ENCODE measurements around the gene OR10A3. TPM values are rescaled to one million over a fixed set of nuclear protein-coding genes. Genes with fewer than 3 reads are reported as not detected.

OR10A3 gene
- total RNA-seq, result not detected in 2 replicates

GRCh38 chr11:7941608-7942007, at the start of gene OR10A3:
OR10A3 (minus strand) TSS chr11:7941708; CDS start chr11:7939520, 2,188 bp downstream.

GRCh38 chr11:7986768-7987559, 45.5 kb upstream of the OR10A3 start, which contains the start of gene EIF3F:
EIF3F (plus strand) TSS chr11:7987337; CDS start chr11:7987353, 16 bp downstream.

GRCh38 chr11:7965386-7965785, 23.9 kb upstream of the OR10A3 start, which contains the start of gene NLRP10:
NLRP10 (minus strand) TSS chr11:7965447; CDS start chr11:7963495, 1,952 bp downstream.

GRCh38 chr11:7931168-7931567, 10.3 kb downstream of the OR10A3 start, which contains the start of gene OR10A6:
OR10A6 (minus strand) TSS chr11:7931268; CDS start chr11:7928662, 2,606 bp downstream.

Other genes with a start within 250 kb of the OR10A3 start
- not detected in 2 replicates for gene OVCH2, start 235.2 kb downstream of the OR10A3 start, total RNA-seq
- not detected in 2 replicates for gene OR5P2, start 144.8 kb downstream of the OR10A3 start, total RNA-seq
- gene OR5P3, start 110.9 kb downstream of the OR10A3 start, total RNA-seq, result not detected in 2 replicates
- gene OR10A6, start 10.4 kb downstream of the OR10A3 start, total RNA-seq, result not detected in 2 replicates
- not detected in 2 replicates for gene NLRP10, start 23.7 kb upstream of the OR10A3 start, total RNA-seq
- gene EIF3F, start 45.6 kb upstream of the OR10A3 start, total RNA-seq, result 441 and 710 TPM in 2 replicates
- gene TUB, start 139.5 kb upstream of the OR10A3 start, total RNA-seq, result 6.3 and 8.3 TPM in 2 replicates
- not detected in 2 replicates for gene RIC3, start 227.3 kb upstream of the OR10A3 start, total RNA-seq

Measured in pericardium fibroblast (primary cell).